ENCODE data around the gene FBLN7. TPM values are rescaled to one million over a fixed set of nuclear protein-coding genes. Genes with fewer than 3 reads are reported as not detected.

FBLN7 gene
- total RNA-seq, 4 donors from 2014 or later = 0.44 to 9.5 (median 7.2) TPM

- no peak for DNase-seq (ENCODE audit: low spot score)
- TF ChIP-seq CTCF (IDR thresholded peaks at IDR 0.05) = no peak
- no peak for ATAC-seq (ENCODE audit: low FRiP score)
These were observed 25.4 kb downstream of the FBLN7 start for GRCh38 chr2:112163541-112163981.

- DNase-seq (ENCODE audit: low spot score) (no peak), ATAC-seq (ENCODE audit: low FRiP score) (no peak)
- no peak for TF ChIP-seq CTCF (IDR thresholded peaks at IDR 0.05)
These were observed 26.7 kb downstream of the FBLN7 start for GRCh38 chr2:112164876-112165275.

GRCh38 chr2:112165296-112165695 is 27.1 kb downstream of the FBLN7 start:
- no peak for DNase-seq (ENCODE audit: low spot score)
- no peak for ATAC-seq (ENCODE audit: low FRiP score)
- TF ChIP-seq CTCF (IDR thresholded peaks at IDR 0.05) = no peak

- no peak for ATAC-seq (ENCODE audit: low FRiP score)
- DNase-seq (ENCODE audit: low spot score) = no peak
- TF ChIP-seq CTCF (IDR thresholded peaks at IDR 0.05) = no peak
These were observed 28.8 kb downstream of the FBLN7 start for GRCh38 chr2:112166806-112167499.

GRCh38 chr2:112168422-112169124 is 30.4 kb downstream of the FBLN7 start:
- no peak for TF ChIP-seq CTCF (IDR thresholded peaks at IDR 0.05)
- DNase-seq (ENCODE audit: low spot score) (no peak), ATAC-seq (ENCODE audit: low FRiP score) (no peak)

- DNase-seq (ENCODE audit: low spot score) = no peak
- no peak for ATAC-seq (ENCODE audit: low FRiP score)
- TF ChIP-seq CTCF (IDR thresholded peaks at IDR 0.05) = no peak
These were observed 32.3 kb downstream of the FBLN7 start for GRCh38 chr2:112170495-112170894.
